Left renal pelvis (tissue), 4 donors: Measurements from ENCODE around the gene ZMAT5. TPM values are rescaled to one million over a fixed set of nuclear protein-coding genes. Genes with fewer than 3 reads are reported as not detected.
"Not testable (repeated sequence)": the region's sequence is repeated elsewhere in the genome, so short reads cannot be mapped to it uniquely, and the experiment has no call there.

Experiments
- DNase-seq, 4 donors: peaks; one replicate each; pipeline ENCODE4 v3.0.0-alpha.2; 2013; ENCODE audit warnings: low read depth in 4 of 4, low spot score in 3 of 4
- polyA plus RNA-seq, 4 donors: library from polyadenylated mRNA; unstranded; fragments of 120-200 nt; gene quantifications; one replicate each; pipeline ENCODE4 v1.2.1, GENCODE V29; 2013; ENCODE audit not compliant: insufficient read length in 4 of 4

ZMAT5 gene
- polyA plus RNA-seq, 4 donors: 17.1 to 26.3 (median 20.8) TPM

- DNase-seq: no peak
Observed at GRCh38 chr22:29755889-29756288, 10.9 kb downstream of the ZMAT5 start.

- DNase-seq: not testable (repeated sequence)
Observed at GRCh38 chr22:29754658-29755395, 12.0 kb downstream of the ZMAT5 start.

- DNase-seq: no peak
Observed at GRCh38 chr22:29753808-29754657, 12.8 kb downstream of the ZMAT5 start.

- no peak for DNase-seq
Observed at GRCh38 chr22:29751669-29752068, 15.1 kb downstream of the ZMAT5 start.

GRCh38 chr22:29750559-29751538, 16.0 kb downstream of the ZMAT5 start:
- DNase-seq: no peak

GRCh38 chr22:29750029-29750428, 16.8 kb downstream of the ZMAT5 start:
- no peak for DNase-seq

GRCh38 chr22:29748248-29748893, 18.4 kb downstream of the ZMAT5 start:
- DNase-seq: no peak

GRCh38 chr22:29747832-29748231, 19.0 kb downstream of the ZMAT5 start:
- DNase-seq: no peak

- no peak for DNase-seq
Observed at GRCh38 chr22:29744902-29745301, 21.9 kb downstream of the ZMAT5 start.

GRCh38 chr22:29742326-29742725, 24.5 kb downstream of the ZMAT5 start:
- DNase-seq: no peak

GRCh38 chr22:29741926-29742325, 24.9 kb downstream of the ZMAT5 start:
- DNase-seq: no peak

- no peak for DNase-seq
Observed at GRCh38 chr22:29740216-29740615, 26.6 kb downstream of the ZMAT5 start.

- no peak for DNase-seq
Observed at GRCh38 chr22:29739346-29739875, 27.4 kb downstream of the ZMAT5 start.

GRCh38 chr22:29738118-29738815, 28.5 kb downstream of the ZMAT5 start:
- DNase-seq: no peak

GRCh38 chr22:29737251-29738117, 29.3 kb downstream of the ZMAT5 start:
- no peak for DNase-seq

- DNase-seq: no peak
Observed at GRCh38 chr22:29735416-29735815, 31.4 kb downstream of the ZMAT5 start.

GRCh38 chr22:29734838-29735237, 32.0 kb downstream of the ZMAT5 start:
- no peak for DNase-seq

GRCh38 chr22:29734406-29734805, 32.4 kb downstream of the ZMAT5 start:
- no peak for DNase-seq
